GM23248 (cell line): Measurements from ENCODE around the gene FAAH. TPM values are rescaled to one million over a fixed set of nuclear protein-coding genes. Genes with fewer than 3 reads are reported as not detected.

Experiments used
- DNase-seq: peaks from one replicate; pipeline ENCODE4 v3.0.0-alpha.2; 2015
- H2AFZ ChIP-seq: fragments of 200-600 bp; sonication (generic); 2 replicates; pipeline ENCODE4 v1.6.1; 2016; ENCODE audit warnings: antibody characterized with exemption
- H3F3A ChIP-seq: fragments of 200-600 bp; sonication (generic); 2 replicates; pipeline ENCODE4 v1.6.1; 2016; ENCODE audit warnings: mild to moderate bottlenecking, antibody characterized with exemption, mixed run types; ENCODE audit not compliant: insufficient read depth
- H3K27ac ChIP-seq: fragments of 200-600 bp; sonication (generic); 2 replicates; pipeline ENCODE4 v1.5.1; 2016; ENCODE audit warnings: mild to moderate bottlenecking
- H3K27me3 ChIP-seq: fragments of 200-600 bp; sonication (generic); replicated peaks from 2 replicates; pipeline ENCODE4 v1.6.1; 2016; ENCODE audit warnings: mild to moderate bottlenecking; ENCODE audit not compliant: insufficient read depth
- H3K36me3 ChIP-seq: fragments of 200-600 bp; sonication (generic); 2 replicates; pipeline ENCODE4 v1.6.1; 2016; ENCODE audit warnings: low read depth, mild to moderate bottlenecking
- H3K4me1 ChIP-seq: fragments of 200-600 bp; sonication (generic); 2 replicates; pipeline ENCODE4 v1.6.1; 2016; ENCODE audit warnings: mild to moderate bottlenecking; ENCODE audit not compliant: insufficient read depth
- H3K4me2 ChIP-seq: fragments of 200-600 bp; sonication (generic); one replicate; pipeline ENCODE4 v1.6.1; 2016; ENCODE audit warnings: mild to moderate bottlenecking; ENCODE audit not compliant: unreplicated experiment
- H3K4me3 ChIP-seq: fragments of 200-600 bp; sonication (generic); 2 replicates; pipeline ENCODE4 v1.5.1; 2016; ENCODE audit warnings: mild to moderate bottlenecking
- H3K79me2 ChIP-seq: fragments of 200-600 bp; sonication (generic); 2 replicates; pipeline ENCODE4 v1.6.1; 2016; ENCODE audit warnings: mild to moderate bottlenecking; ENCODE audit not compliant: insufficient read depth
- H3K9ac ChIP-seq: fragments of 200-600 bp; sonication (generic); 2 replicates; pipeline ENCODE4 v1.6.1; 2016; ENCODE audit warnings: mild to moderate bottlenecking
- H3K9me2 ChIP-seq: fragments of 200-600 bp; sonication (generic); 2 replicates; pipeline ENCODE4 v1.6.1; 2016; ENCODE audit warnings: mixed run types, mild to moderate bottlenecking, moderate library complexity; ENCODE audit not compliant: insufficient read depth
- H3K9me3 ChIP-seq: fragments of 200-600 bp; sonication (generic); one replicate; pipeline ENCODE4 v1.6.1; 2017; ENCODE audit warnings: low read depth
- H4K20me1 ChIP-seq: fragments of 200-600 bp; sonication (generic); 2 replicates; pipeline ENCODE4 v1.6.0; 2016; ENCODE audit not compliant: insufficient read depth
- EZH2 ChIP-seq: fragments of 200-600 bp; sonication (generic); IDR thresholded peaks from 2 replicates; pipeline ENCODE4 v1.6.1; 2018; ENCODE audit warnings: antibody characterized with exemption, mild to moderate bottlenecking; ENCODE audit not compliant: insufficient read depth, poor library complexity, severe bottlenecking
- EZH2phosphoT487 ChIP-seq: fragments of 200-600 bp; sonication (generic); IDR thresholded peaks from 2 replicates; pipeline ENCODE4 v1.6.1; 2018; ENCODE audit warnings: antibody characterized with exemption, moderate library complexity, mild to moderate bottlenecking, low read depth; ENCODE audit not compliant: insufficient read depth
- WGBS, 2 experiments: methylation state at CpG; one replicate each; pipeline ENCODE4 v1.1.6; 2015 to 2017; ENCODE audit warnings: low lambda C conversion rate in 2 of 2, low coverage in 1 of 2; ENCODE audit errors: missing lambda C conversion rate in 2 of 2; 5-methylcytosine and 5-hydroxymethylcytosine counted together
- in situ Hi-C: fragments of 300-500 bp; cut with MboI; formaldehyde crosslinking; loops from 2 replicates; pipeline ENCODE4 v1.15.0; 2020
- polyA plus RNA-seq: library from polyadenylated mRNA; unstranded; fragments of >200 nt; fragmentation: Nextera tagmentation; extraction: Ambion mirVana; gene quantifications from 2 replicates; pipeline ENCODE4 v1.2.1, GENCODE V29; 2016
- total RNA-seq: library from RNA; depleted of rRNA; stranded (reverse); fragments of >200 nt; shearing (Covaris generic); gene quantifications from 2 replicates; pipeline ENCODE4 v1.2.3, GENCODE V29; 2014

FAAH gene
- total and polyA plus RNA-seq, 2 experiments from 2014 or later, result 0.74 to 0.97 TPM

DNA sequence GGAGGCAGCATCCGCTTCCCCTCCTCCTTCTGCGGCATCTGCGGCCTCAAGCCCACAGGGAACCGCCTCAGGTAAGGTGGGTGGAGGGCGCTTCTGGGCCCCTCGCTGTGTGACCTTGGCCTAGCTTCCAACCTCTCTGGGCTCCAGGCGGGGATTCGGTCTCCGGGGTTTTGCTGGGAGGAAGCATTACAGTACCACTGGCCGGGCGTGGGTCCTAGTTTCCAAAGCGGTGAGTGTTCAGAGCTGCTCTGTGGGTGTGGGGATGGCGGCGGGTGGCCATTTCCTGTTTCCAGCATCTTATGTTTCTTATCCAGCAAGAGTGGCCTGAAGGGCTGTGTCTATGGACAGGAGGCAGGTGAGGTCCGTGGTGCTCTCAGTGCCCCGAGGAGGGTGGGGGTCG, 11.6 kb downstream of the FAAH start:
- H3K36me3 ChIP-seq, result no peaks in the 10 kb centered on the region
- no peaks in the 10 kb centered on the region for H3K4me1 ChIP-seq
- no peaks in the 10 kb centered on the region for H3F3A ChIP-seq
- TF ChIP-seq EZH2phosphoT487 (no peak), EZH2 (no peak)
- 71 to 75% methylated on average over 17 of the region's 17 CpGs for WGBS, 2 experiments
- no peak overlapping the region for H3K4me3 ChIP-seq
- no peaks in the 10 kb centered on the region for H3K27me3 ChIP-seq
- peak overlapping the region; percentile 88; the same call in 1 of the 2 replicates for H2AFZ ChIP-seq
- H3K9me2 ChIP-seq, result no peaks in the 10 kb centered on the region
- no peak for DNase-seq
- H3K9ac ChIP-seq, result no peak overlapping the region
- no peaks in the 10 kb centered on the region for H3K9me3 ChIP-seq
- H3K79me2 ChIP-seq, result no peaks in the 10 kb centered on the region
- no peak overlapping the region for H3K27ac ChIP-seq
- in situ Hi-C loops, result no loop called here
- no peaks in the 10 kb centered on the region for H4K20me1 ChIP-seq
- no peak overlapping the region for H3K4me2 ChIP-seq

GRCh38 chr1:46406881-46407608, 12.9 kb downstream of the FAAH start:
- H3K4me1 ChIP-seq, result no peaks in the 10 kb centered on the region
- H3F3A ChIP-seq, result no peaks in the 10 kb centered on the region
- peak overlapping the region; percentile 88 for H2AFZ ChIP-seq
- WGBS, 2 experiments, result 60 to 61% methylated on average over 13 of the region's 13 CpGs
- peak overlapping the region; percentile 62 for H3K4me3 ChIP-seq
- no peaks in the 10 kb centered on the region for H3K9me2 ChIP-seq
- no peak for TF ChIP-seq EZH2
- H3K79me2 ChIP-seq, result no peaks in the 10 kb centered on the region
- peak; percentile 33 for DNase-seq
- H3K9me3 ChIP-seq, result no peaks in the 10 kb centered on the region
- in situ Hi-C loops, result no loop called here
- no peaks in the 10 kb centered on the region for H3K27me3 ChIP-seq
- no peaks in the 10 kb centered on the region for H3K36me3 ChIP-seq
- H3K27ac ChIP-seq, result no peak overlapping the region
- peak overlapping the region; percentile 47 for H3K9ac ChIP-seq
- no peaks in the 10 kb centered on the region for H4K20me1 ChIP-seq
- peak overlapping the region; percentile 55 for H3K4me2 ChIP-seq

DNA sequence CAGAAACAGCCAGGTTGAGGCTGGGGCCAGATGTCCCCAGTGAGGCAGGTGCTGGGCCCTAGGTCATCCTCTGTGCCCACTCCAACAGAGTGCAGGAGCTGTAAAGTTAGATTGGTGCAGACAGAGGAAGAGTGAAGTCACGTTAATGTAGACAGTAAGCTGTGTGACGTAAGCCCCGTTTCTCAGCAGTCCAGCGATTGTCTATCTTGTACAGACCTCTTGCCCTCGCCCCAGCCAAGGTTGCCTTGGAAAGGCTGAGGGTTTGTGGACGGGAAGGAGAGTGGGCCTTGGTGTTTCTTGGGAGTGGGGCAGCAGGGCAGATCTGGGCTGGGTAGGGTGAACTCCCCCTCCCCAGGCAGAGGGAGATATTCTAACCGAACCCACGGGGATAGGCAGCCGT, 13.5 kb downstream of the FAAH start:
- Histone ChIP-seq H3K9me2 (no peaks in the 10 kb centered on the region), H3F3A (no peaks in the 10 kb centered on the region), H3K27me3 (no peaks in the 10 kb centered on the region), H4K20me1 (no peaks in the 10 kb centered on the region), H3K4me1 (no peaks in the 10 kb centered on the region), H3K4me3 (no peak overlapping the region), H3K9ac (no peak overlapping the region), H3K79me2 (no peaks in the 10 kb centered on the region), H2AFZ (no peak overlapping the region), H3K4me2 (no peak overlapping the region), H3K36me3 (no peaks in the 10 kb centered on the region), H3K27ac (no peak overlapping the region), H3K9me3 (no peaks in the 10 kb centered on the region)
- in situ Hi-C loops, result no loop called here
- no peak for TF ChIP-seq EZH2phosphoT487
- TF ChIP-seq EZH2, result no peak
- 88 to 91% methylated on average over 9 of the region's 9 CpGs for WGBS, 2 experiments
- DNase-seq, result no peak

GRCh38 chr1:46408356-46409062, 14.4 kb downstream of the FAAH start:
- in situ Hi-C loops, result no loop called here

More at GRCh38 chr1:46408356-46409062, 14.4 kb downstream of the FAAH start:
- H4K20me1 ChIP-seq, result no peaks in the 10 kb centered on the region
- no peak overlapping the region for H3K9ac ChIP-seq
- H3K9me3 ChIP-seq, result no peaks in the 10 kb centered on the region
- peak; percentile 63 for DNase-seq
- no peak overlapping the region for H3K4me2 ChIP-seq
- no peak overlapping the region for H3K4me3 ChIP-seq
- no peaks in the 10 kb centered on the region for H3F3A ChIP-seq
- H3K79me2 ChIP-seq, result no peaks in the 10 kb centered on the region
- no peak for TF ChIP-seq EZH2
- no peak for TF ChIP-seq EZH2phosphoT487
- no peaks in the 10 kb centered on the region for H3K36me3 ChIP-seq
- no peaks in the 10 kb centered on the region for H3K4me1 ChIP-seq
- H2AFZ ChIP-seq, result no peak overlapping the region
- no peak overlapping the region for H3K27ac ChIP-seq
- H3K9me2 ChIP-seq, result no peaks in the 10 kb centered on the region
- H3K27me3 ChIP-seq, result no peaks in the 10 kb centered on the region
- 92 to 94% methylated on average over 12 of the region's 12 CpGs for WGBS, 2 experiments
